HG02763 (cell line): Measurements from ENCODE around the gene ZNF700.
"Not testable (repeated sequence)": the region's sequence is repeated elsewhere in the genome, so short reads cannot be mapped to it uniquely, and the experiment has no call there.

ENCODE experiments used
- ATAC-seq: cut with Tn5 transposase; IDR thresholded peaks from one replicate; pipeline ENCODE4 v1.9.1; 2021; ENCODE audit warnings: mild to moderate bottlenecking, moderate library complexity; ENCODE audit not compliant: unreplicated experiment

The ZNF700 gene

DNA sequence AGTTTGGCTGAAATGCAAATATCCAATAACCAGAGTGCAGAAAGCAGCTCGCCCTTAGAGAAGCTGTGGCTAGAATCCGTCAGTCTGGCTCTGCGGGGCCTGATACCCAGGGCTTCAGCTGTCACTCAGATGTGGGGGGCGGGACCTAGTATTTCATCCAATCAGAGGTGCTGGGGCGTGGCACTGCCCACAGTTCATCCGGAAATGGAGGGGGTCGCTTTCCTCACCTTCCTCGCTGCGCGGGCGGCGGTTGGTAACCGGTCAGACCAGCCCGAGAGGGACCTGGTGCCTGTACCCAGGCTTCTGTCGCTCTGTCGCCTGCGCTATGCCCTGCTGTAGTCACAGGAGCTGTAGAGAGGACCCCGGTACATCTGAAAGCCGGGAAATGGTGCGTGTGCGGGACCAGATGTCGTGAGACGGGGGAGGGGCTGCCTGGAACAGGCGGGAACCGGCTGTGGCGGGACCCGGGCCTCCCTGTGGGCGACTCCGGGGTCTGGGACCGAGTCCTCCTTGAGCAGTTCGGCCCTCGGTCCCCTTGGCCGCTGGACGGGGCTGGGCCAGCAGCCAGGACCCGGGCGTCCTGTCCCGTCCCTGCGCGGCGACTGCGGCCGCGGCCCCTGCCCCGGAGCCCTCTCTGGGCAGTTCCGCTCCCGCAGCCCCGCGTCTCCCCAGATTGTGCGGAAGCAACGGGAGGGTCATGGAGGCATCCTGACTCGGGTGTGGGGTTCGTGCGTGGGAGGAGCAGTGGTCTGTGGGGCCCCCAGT lies at the start of gene ZNF700:
TSS of gene ZNF700 (plus strand) at position 222 of the 765 bp plus-strand sequence. CDS start at position 326, 104 bp downstream.
- ATAC-seq, result peak; percentile 85

DNA sequence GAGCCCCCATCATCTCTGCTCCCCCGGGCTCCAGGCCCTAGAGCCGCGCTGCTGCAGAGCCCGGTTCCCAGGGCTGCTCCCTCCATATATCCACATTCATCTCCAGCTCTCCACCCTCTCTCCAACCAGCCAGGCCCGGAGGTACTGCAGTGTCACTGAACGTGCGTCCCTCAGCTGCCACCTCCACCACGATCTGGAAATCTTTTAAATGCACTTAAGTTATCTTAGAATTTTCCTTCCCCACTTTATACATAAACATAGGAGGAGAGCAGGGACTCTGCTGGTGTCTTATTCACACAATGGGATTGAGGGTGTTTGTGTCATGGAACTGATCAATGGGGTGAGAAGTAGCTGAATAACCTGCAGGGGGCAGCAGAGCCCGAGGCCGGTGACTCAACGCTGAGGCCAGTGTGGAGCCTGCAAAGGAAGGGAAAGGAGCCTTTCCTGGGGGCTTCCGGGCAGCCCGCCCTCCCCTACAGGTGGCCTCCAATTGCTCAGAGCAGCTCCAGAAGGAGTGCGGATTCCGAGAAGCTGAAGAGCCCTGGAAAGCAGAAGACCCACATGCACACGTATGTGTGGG lies 45.1 kb upstream of the ZNF700 start:
- ATAC-seq, result not testable (repeated sequence)

DNA sequence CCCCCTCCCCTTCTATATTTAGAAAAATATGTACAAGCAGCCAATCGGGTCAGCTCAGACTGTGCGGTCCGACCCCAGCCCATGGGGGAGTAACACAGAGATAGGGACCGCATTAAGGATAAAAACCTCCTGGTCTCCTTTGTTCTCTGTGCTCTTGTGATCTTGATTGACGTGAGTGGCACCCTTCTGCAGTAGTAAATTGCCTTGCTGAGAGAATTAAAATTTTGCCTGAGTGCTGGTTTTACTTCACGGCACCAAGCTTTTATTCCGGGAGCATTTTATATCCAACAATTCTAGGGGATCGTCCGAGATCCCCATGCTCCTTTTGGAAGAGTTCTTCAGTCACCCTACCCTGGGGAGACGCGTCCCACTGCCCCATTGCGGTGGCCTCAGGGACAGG lies 44.3 kb upstream of the ZNF700 start:
- ATAC-seq, result no peak

DNA sequence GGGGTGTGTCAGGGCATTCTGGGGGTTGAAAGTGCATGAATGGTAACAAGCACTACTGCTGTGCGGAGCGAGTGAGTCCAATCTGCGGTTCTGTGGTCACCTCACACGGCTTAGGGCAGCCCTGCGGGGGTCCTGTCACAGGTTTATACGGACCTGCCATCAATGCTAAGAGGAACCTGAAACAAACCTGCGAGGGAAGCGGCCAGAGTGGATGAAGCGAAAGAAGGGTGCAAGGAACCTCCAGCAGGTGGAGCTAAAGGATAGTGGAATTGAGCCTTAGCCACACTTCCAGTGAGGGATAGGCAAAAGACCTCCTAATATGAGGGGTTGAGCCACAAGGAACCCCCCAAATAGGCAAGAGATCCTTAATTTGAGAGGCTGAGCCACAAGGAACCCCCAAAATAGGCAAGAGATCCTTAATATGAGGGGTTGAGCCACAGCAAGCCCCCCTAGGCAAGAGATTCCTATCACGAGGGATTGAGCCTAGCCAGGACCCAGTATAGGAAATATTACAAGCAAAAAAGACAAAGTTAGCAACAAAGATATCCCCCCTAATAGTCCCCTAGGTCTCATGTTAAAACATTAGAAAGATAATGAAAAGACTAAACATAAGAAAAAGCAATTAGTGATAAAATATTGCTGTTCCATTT lies 43.6 kb upstream of the ZNF700 start:
- no peak for ATAC-seq

DNA sequence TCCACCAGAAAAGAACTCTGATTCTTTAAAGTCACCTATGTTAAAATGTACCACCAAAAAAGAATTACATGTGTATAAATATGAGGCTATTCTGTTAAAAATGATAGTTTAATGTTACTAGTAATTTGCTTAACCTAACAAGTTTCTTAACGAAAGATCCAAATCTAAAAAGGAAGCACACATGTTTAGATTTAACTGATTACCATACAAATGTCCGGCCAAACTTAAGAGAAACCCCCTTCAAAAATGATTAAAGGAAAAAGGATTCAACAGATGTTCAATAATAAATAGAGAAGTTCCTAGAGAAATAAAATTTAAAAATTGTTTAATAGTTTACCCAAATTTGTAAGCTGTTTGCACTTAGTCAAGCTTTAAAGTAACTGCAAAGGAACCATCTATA lies 42.3 kb upstream of the ZNF700 start:
- no peak for ATAC-seq

DNA sequence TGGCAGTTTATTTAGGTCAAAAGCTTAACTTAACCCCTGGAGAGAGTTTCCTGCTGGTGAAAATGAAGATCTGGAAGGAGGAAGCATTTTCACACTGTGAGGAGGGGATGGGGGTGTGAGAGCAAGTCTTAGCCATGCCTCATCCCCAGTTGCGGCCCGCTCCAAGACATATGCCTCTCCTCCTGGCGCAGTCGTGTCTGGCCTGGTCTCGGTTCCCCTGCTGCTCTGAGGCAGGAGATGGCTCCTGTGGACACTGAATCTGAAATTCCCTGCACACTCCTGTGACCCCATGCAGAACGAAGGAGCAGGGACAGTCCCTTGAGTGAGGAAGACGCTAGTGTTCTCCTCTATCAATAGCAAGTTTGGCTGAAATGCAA lies 37.7 kb upstream of the ZNF700 start:
- no peak for ATAC-seq

DNA sequence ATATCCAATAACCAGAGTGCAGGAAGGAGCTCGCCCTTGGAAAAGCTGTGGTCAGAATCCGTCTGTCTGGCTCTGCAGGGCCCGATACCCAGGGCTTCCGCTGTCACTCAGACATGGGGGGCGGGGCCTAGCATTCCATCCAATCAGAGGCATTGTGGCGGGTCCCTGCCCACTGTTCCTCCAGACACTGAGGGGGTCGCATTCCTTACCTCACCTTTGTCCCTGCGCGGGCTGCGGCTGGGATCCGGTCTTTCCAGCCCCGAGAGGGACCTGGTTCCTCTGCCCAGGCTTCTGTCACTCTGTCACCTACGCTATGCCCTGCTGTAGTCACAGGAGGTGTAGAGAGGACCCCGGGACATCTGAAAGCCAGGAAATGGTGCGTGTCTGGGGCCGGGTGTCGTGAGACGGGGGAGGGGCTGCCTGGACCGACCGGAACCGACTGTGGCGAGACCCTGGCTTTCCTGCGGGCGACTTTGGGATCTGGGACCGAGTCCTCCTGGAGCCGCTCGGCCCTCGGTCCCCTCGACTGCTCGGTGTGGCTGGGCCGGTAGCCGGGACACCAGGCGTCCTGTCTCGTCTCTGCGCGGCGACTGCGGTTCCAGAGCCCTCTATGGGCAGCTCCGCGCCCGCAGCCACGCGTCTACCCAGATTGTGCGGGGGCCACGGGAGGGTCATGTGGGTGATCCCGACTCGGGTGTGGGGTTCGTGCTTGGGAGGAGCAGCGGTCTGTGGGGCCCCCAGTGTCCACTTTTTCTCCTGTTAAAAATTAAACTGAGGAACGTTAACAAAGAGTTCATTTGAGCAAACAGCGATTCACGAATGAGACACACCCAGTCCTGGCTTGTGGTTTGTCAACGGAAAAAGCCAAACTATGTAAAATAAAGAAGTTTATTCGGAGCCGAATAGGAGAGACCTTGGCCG lies 37.0 kb upstream of the ZNF700 start, which contains the start of gene ZNF69:
TSS of gene ZNF69 (plus strand) at position 172 of the 921 bp plus-strand sequence. CDS start at position 314, 142 bp downstream.
- ATAC-seq, result peak; percentile 63

DNA sequence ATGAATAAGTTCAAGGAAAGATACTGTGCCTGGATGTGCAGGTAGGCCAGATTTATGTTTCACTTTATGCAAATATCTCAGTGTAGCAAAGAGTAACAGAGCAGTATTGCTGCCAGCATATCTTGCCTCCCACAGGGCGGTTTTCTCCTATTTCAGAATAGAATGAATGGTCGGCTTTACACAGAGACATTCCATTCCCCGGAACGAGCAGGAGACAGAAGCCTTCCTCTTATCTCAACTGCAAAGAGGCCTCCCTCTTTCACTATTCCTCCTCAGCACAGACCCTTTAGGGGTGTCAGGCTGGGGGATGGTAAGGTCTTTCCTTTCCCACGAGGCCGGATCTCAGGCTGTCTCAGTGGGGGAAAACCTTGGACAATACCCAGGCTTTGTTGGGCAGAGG lies 35.0 kb upstream of the ZNF700 start:
- ATAC-seq, result not testable (repeated sequence)

DNA sequence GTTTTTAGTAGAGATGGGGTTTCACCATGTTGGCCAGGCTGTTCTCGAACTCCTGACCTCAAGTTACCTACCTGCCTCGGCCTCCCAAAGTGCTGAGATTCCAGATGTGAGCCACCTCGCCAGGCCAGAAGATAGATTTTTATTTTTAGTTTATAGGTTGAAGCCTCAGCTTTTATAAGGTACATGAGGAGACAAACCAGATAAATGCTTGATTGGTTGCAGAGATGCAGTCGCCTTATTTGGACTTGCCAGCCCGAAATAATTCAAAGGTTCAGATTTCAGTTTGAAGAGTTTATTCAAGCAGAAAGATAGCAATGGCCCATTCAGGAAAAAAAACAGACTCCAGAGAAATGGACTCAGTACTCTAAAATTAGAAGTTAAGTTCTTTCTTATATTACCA lies 34.3 kb upstream of the ZNF700 start:
- no peak for ATAC-seq

DNA sequence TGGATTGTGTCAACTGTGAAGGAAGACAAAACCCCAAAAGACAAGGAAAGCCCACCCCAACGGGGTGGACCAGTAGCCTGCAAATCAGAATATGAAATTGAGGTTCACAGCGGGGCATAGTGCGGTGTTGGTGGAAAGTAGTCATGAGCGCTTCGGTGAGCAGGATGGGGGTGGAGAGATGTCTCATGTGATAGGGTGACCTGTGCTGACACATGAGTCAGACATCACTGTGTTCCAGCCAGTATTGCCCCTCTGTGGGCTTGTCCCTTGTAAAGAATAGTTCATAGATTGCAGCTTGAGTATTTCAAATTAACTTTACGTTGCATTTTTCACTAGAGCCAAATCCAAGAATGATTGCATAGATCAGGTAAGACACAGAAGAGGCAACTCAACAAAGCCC lies 30.1 kb upstream of the ZNF700 start:
- ATAC-seq, result no peak

DNA sequence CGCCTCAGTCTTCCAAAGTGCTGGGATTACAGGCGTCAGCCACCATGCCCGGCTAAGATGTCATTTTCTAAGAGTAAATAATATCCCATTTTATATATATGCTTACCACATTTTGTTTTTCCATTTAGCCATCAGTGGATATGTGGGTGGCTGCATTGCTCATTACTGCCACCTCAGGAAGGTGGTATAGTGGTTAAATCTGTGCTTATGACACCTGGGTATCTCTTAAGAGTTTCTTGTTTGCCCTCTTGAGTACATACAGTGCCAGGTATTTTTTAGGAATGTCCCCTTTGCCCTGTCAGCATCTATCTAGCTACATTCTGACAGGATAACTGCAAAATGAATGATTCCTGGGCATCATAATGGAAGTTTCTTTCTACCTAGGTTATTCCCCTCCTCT lies 22.7 kb upstream of the ZNF700 start:
- no peak for ATAC-seq

DNA sequence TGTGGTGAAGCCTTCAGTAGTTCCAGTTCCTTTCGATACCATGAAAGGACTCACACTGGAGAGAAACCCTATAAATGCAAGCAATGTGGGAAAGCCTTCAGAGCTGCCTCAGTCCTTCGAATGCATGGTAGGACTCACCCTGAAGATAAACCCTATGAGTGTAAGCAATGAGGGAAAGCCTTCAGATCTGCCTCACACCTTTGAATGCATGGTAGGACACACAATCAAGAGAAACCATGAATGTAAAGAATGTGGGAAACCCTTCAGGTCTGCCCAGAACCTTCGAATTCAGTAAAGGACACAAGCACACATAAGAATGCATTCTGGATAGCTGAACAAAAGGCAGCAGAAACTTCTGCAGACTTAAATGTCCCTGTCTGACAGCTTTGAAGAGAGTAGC lies 19.0 kb upstream of the ZNF700 start:
- ATAC-seq, result no peak

DNA sequence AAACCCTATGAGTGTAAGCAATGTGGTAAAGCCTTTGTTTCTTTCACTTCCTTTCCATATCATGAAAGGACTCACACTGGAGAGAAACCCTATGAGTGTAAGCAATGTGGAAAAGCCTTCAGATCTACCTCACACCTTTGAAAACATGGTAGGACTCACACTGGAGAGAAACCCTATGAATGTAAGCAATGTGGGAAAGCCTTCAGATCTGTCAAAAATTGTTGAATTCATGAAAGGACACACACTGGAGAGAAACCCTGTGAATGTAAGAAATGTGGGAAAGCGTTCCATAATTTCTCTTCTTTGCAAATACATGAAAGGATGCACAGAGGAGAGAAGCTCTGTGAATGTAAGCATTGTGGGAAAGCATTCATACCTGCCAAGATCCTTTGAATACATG lies 13.0 kb upstream of the ZNF700 start:
- not testable (repeated sequence) for ATAC-seq

DNA sequence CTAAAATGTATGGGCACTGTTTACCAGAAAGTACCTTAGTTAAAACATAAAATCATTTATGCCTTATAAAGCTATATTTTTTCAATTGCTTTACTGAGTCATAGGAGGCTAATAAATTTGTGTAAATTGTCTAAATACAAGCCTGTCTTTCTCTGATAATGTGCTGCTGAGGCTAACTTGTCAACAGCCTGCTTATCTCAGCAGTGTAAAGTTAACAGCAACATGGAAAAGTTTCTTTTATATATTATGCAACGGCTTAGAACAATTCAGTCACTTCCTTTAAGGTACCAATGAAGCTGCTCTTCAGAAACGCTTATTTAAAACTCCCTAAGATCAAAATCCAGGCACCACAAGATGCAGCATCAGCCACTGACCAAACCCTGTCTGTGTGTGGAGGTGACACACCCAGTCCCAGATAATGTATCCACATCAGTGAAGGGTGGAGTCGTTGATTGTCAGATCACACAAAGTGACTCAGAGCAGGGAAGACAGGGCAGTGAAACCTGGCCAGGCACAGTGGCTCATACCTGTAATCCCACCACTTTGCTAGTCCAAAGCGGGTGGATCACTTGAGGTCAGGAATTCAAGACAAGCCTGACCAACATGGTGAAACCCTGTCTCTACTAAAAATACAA lies 10.4 kb upstream of the ZNF700 start:
- ATAC-seq, result not testable (repeated sequence)

DNA sequence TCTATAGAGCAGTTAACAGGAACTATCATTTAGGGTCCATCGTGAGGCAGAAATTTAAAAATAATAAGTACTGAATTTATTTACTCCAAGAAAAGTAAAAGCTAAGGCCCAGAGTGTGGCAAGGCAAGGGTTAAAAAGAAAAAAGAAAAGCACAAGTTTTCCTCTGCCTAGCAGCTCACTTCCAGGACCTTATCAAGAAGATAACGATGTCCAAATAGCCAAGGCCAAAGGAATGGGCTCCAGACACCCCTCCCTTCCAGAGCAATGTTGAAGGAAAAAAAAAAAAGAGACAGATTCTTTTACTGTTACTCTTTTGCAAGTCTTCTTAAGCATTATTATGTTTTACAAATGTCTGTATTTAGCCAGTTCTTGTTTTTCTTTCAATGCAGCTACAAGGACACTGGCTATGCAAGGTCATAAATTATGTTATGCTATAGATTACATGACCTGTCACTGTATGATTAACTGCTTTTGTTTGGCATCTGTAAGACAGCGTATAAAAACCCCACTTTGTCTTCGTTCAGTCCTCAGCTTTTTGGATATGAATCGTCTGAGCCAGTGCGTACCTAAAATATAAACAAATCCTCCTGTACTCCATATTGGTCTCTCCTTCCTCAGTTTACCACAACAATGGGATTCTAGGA lies 2.9 kb upstream of the ZNF700 start:
- no peak for ATAC-seq

DNA sequence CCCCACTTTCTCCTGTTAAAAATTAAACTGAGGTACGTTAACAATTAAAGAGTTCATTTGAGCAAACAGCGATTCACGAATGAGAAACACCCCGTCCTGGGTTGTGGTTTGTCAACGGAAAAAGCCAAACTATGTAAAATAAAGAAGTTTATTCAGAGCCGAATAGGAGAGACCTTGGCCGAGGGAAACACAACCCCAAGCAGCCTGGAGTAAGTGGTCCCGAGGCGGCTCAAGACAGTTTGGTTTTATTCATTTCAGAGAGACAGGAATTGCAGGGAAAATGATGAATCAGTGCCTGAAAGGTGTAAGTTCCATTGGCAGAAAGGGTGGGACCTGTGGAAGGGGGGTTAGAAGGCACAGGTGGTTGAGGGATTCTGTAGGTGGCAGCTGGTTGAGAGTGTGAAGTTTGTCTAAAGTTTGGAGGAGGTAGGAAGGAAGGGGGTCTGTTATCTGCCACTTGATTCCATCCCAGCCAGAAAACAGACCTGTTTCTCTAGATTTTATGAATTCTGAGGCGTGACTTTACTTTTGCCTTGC lies 812 bp downstream of the ZNF700 start:
- ATAC-seq, result not testable (repeated sequence)

DNA sequence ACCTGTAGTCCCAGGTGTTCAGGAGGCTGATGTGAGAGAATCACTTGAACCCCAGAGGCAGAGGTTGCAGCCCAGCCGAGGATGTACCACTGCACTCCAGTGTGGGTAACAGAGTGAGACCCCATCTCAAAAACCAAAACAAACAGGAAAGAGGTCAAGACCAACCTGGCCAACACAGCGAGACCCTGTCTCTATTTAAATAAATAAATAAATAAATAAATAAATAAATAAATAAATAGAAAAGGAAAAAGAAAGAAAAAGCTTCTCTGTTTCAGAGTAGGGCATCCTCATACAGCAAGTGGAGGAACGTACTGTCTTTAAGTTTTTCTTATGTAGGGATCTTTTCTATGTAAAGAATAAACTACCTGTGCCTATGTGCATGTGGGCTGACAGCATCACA lies 2.3 kb downstream of the ZNF700 start:
- no peak for ATAC-seq

DNA sequence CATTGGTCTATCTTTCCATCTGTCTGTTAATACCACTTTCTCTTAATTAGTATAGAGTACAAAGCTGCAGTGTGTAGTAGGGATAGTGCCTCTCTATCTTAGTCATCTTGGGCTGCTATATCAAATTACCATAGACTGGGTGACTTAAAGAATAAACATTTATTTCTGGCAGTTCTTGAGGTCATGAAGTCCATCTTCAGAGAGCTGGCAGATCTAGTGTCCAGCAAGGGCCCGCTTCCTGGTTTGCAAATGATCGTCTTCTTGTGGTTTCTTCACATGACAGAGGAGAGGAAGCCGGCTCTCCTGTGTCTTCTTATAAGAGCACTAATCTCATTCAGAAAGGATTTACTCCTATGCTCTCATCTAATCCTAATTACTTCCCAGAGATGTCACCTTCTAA lies 6.1 kb downstream of the ZNF700 start:
- no peak for ATAC-seq

DNA sequence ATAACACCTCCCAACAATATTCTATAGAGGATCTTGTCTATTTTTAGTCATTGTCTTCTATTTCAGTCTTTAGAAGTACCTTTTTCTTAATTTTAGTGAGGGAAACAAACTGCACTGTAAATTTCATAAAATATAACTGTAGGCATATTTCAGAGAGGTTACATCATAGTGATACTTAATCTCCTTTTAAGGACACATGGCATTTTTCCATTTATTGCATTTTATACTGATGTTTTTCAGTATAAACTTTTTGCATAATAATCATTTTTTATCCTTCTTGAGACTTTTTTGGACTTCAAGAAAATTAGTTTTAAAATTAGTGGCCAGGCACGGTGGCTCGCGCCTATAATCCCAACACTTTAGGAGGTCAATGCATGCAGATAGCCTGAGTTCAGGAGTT lies 6.6 kb downstream of the ZNF700 start:
- ATAC-seq, result no peak

DNA sequence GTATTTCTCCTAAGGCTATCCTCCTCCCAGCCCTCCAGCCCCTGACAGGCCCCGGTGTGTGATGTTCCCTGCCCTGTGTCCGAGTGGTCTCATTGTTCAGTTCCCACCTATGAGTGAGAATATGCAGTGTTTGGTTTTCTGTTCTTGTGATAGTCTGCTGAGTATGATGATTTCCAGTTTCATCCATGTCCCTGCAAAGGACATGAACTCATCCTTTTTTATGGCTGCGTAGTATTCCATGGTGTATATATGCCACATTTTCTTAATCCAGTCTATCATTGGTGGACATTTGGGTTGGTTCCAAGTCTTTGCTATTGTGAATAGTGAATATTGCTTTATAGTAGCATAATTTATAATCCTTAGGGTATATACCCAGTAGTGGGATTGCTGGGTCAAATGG lies 10.9 kb downstream of the ZNF700 start:
- ATAC-seq, result not testable (repeated sequence)
